Muscle layer of duodenum (tissue), 2 donors: ENCODE results near the gene KLK4.
"Not testable (repeated sequence)": the region's sequence is repeated elsewhere in the genome, so short reads cannot be mapped to it uniquely, and the experiment has no call there.

Experiments used
- H3K27ac ChIP-seq: one replicate; pipeline ENCODE4 v1.7.0; 2013; ENCODE audit warnings: mild to moderate bottlenecking, low read length
- H3K27me3 ChIP-seq: one replicate; pipeline ENCODE4 v1.7.0; 2013; ENCODE audit warnings: low read depth, mild to moderate bottlenecking, control low read depth, low read length
- H3K36me3 ChIP-seq, 2 donors: one replicate each; pipeline ENCODE4 v1.7.0; 2013; ENCODE audit warnings: low read length in 2 of 2, control low read depth in 1 of 2, mild to moderate bottlenecking in 1 of 2; ENCODE audit not compliant: insufficient read depth in 2 of 2, control insufficient read depth in 1 of 2
- H3K4me1 ChIP-seq, 2 donors: one replicate each; pipeline ENCODE4 v1.7.0; 2013; ENCODE audit warnings: low read length in 2 of 2, mild to moderate bottlenecking in 2 of 2, control low read depth in 1 of 2, moderate library complexity in 1 of 2; ENCODE audit not compliant: insufficient read depth in 2 of 2, control insufficient read depth in 1 of 2
- H3K4me3 ChIP-seq, 2 donors: one replicate each; pipeline ENCODE4 v1.7.0; 2013; ENCODE audit warnings: low read length in 2 of 2, low read depth in 1 of 2, mild to moderate bottlenecking in 1 of 2
- H3K9me3 ChIP-seq, 2 donors: one replicate each; pipeline ENCODE4 v1.7.0; 2013; ENCODE audit warnings: low read length in 2 of 2, control low read depth in 1 of 2, mild to moderate bottlenecking in 1 of 2; ENCODE audit not compliant: control insufficient read depth in 1 of 2
- donor health status: healthy.

Gene KLK4

DNA sequence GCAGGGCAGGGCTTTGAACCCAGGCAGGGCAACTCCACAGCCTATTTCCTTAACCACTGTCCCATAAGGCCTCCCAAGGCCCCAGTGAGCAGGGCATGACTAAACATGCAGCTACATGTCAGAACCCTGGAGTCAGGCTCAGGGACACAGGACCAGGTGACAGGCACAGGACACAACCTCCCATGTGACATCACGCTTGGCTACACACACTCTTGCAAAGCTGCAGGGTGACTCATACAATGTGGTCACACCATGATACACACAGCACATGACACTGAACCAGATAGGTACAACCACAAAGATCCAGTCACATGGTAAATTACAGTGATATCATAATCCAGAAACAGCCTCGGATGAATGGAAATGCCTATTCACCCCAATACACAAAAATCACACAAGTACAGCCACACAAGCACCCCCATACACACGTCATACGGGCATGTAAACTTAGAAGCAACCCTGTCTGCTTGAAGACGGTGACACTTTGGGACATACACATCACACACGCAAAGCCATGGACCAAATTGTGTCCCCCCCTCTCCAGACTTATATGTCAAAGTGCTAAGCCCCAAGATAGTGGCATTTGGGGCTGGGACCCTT, 14.5 kb downstream of the KLK4 start:
- Histone ChIP-seq H3K27me3 (no peaks in the 10 kb centered on the region), H3K27ac (no peak overlapping the region), H3K4me3 (no peak overlapping the region), H3K4me1 (no peaks in the 10 kb centered on the region), H3K9me3 (no peaks in the 10 kb centered on the region), H3K36me3 (no peaks in the 10 kb centered on the region)

DNA sequence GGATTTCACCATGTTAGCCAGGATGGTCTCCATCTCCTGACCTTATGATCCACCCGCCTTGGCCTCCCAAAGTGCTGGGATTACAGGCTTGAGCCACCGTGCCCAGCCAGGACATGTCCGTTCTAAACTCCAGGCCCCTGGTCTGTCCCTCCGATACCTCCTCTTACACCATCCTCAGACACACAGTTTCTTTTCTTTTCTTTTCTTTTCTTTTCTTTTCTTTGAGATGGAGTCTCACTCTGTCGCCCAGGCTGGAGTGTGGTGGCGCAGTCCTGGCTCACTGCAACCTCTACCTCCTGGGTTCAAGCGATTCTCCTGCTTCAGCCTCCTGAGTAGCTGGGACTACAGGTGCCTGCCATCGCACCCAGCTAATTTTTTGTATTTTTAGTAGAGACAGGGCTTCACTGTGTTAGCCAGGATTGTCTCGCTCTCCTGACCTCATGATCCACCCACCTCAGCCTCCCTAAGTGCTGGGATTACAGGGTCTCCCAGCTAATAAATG, 15.1 kb downstream of the KLK4 start:
- H3K4me1 ChIP-seq, H3K27ac ChIP-seq, H3K36me3 ChIP-seq, H3K27me3 ChIP-seq, H3K9me3 ChIP-seq, H3K4me3 ChIP-seq: not testable (repeated sequence)

DNA sequence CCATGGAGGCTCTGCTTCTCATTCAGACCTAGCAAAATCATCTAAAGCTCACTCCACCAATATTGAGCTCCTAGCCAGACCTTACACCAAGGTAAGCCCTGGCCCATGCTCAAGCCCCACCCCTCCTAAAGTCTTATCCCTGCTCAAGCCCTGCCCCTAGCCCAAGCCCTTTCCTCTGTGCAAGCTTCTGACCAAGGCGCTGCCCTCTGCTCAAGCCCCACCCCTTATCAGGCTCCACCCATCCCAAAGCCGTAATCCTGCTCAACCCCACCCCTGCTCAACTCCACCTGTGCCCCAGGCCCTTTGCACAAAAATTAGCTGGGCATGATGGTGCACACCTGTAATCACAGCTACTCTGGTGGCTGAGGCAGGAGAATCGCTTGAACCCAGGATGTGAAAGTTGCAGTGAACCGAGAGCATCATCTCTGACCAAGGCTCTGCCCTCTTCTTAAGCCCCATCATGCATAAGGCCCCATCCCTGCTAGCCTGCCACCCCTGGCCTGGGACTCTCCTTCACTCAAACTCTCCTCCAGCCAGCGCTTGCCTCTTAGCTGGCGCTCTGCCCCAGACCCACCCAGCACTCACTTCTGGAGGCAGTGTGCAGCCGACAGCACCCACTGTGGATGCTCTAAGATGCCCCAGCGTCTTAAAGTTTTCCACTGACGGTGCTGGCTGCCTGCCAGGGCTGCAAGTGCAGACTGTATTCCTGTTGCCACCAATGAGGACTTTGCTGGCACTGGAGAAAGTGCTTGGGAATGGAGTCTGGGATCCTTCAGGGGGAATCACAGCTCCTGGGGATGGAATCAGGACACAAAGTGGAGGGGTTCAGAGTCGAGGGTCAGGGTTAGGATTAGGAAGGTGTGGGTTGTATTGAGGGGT, 16.5 kb downstream of the KLK4 start:
- H3K27me3 ChIP-seq: no peaks in the 10 kb centered on the region
- no peak overlapping the region for H3K4me3 ChIP-seq
- H3K36me3 ChIP-seq: no peaks in the 10 kb centered on the region
- H3K9me3 ChIP-seq: no peaks in the 10 kb centered on the region
- H3K4me1 ChIP-seq: no peaks in the 10 kb centered on the region
- no peak overlapping the region for H3K27ac ChIP-seq

DNA sequence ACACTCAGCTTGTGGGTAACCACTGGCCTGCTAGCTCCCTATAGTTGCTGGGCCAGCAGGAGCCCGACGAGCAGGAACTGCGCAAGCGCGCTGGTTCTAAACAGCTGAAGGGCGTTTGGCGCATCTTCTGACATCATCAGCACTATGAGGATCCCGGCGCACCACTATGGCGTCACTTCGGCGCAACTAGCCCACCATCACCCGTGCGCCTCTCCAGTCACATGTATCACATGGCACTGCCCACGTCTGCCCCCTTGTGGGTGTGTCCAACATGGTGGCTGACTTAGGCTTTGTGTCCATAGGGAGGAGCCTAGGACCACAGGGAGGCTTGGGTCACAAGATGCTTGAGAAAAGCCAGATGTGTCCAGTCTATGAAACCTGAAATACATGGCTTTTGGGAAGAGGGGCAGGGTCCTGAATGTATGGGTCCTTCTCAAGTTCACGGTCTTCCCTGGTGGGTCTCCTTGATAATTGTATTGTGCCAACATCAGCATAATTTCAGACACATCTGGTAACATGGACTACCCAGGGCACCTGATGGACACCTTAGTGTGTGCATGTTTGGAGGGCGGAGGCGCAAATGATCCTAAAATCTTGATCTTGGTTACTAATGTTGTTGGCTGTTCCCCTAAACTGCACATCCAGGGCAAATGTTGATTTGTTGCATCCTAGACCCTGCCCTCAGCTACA, 18.0 kb downstream of the KLK4 start:
- H3K4me1 ChIP-seq: no peaks in the 10 kb centered on the region
- H3K27ac ChIP-seq: no peak overlapping the region
- H3K36me3 ChIP-seq: no peaks in the 10 kb centered on the region
- no peaks in the 10 kb centered on the region for H3K27me3 ChIP-seq
- no peak overlapping the region for H3K4me3 ChIP-seq
- H3K9me3 ChIP-seq: no peaks in the 10 kb centered on the region

DNA sequence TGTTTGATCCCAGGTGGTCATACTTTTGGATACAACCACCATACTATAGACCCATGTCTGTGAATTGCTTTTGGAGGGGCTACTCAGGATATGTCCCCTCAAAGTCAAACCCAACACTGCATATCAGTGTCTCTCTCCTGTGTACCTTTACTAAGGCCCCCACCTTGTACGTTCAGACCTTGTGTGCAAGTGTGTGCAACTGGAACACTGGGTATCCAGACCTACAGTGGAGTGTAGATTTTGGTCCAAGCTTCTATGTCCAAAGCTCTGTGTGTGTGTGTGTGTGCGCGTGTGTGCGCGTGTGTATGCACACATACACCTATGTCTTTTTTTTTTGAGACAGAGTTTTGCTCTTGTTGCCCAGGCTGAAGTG, 20.0 kb downstream of the KLK4 start:
- no peaks in the 10 kb centered on the region for H3K4me1 ChIP-seq
- H3K36me3 ChIP-seq: no peaks in the 10 kb centered on the region
- no peak overlapping the region for H3K4me3 ChIP-seq
- no peaks in the 10 kb centered on the region for H3K27me3 ChIP-seq
- H3K27ac ChIP-seq: no peak overlapping the region
- no peaks in the 10 kb centered on the region for H3K9me3 ChIP-seq

DNA sequence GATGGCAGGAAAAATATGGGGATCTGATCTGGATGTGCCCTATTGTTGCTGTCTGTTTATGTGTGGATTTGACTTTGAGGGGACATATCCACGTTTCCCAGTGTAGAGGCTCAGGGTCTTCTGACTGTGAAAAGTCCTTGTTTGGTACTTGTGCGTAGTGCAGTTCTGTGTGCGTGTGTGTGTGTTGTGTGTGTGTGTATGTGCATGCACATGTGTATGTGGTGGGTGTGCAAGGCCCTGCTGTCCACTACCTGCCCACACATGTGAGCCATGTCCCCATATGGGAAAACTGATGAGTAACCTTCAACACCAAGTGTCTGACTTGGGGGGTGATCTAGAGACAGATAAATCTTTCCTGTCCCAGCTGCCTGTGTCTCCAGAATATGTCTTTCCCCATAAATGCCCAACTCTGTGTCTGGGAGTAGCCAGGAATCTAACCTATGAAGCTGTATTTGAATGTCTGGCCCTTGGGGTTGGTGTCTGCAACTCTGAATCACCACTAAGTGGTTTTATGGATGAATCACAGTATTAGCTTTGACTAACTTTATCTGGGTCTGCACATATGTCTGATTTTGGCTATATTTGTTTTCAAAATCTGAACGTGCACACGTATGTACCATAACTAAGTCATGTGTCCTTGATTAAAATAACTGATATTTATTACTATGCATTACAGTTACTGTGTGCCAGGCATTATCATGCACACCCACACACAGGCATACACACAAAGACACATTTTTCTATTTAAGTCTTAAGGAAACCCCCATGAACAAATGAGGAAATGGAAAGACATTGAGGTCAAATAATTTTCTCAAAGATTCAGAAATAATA, 20.6 kb downstream of the KLK4 start:
- H3K27me3 ChIP-seq: no peaks in the 10 kb centered on the region
- no peaks in the 10 kb centered on the region for H3K4me1 ChIP-seq
- H3K27ac ChIP-seq: no peak overlapping the region
- H3K36me3 ChIP-seq: no peaks in the 10 kb centered on the region
- H3K4me3 ChIP-seq: no peak overlapping the region
- H3K9me3 ChIP-seq: no peaks in the 10 kb centered on the region

DNA sequence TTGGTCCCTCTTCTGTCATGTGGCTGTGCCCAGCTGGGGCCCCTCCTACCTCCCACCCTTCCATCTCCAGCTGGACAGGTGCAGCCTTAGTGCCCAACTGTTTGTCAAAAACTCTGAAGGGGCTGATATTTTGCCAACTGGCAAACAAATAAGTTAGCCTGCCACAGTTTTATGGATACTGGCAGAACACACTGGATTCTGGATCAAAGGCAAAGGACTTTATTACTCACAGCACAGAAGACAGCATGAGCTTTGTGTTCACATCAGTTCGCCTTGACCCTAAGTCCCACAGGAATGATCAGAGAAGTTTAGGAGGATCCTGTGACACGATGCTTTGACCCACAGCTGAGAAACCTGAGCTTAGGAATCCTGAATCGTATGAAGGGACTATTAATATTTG, 21.6 kb downstream of the KLK4 start:
- Histone ChIP-seq H3K27me3 (no peaks in the 10 kb centered on the region), H3K9me3 (no peaks in the 10 kb centered on the region), H3K4me3 (no peak overlapping the region), H3K4me1 (no peaks in the 10 kb centered on the region), H3K36me3 (no peaks in the 10 kb centered on the region), H3K27ac (no peak overlapping the region)

DNA sequence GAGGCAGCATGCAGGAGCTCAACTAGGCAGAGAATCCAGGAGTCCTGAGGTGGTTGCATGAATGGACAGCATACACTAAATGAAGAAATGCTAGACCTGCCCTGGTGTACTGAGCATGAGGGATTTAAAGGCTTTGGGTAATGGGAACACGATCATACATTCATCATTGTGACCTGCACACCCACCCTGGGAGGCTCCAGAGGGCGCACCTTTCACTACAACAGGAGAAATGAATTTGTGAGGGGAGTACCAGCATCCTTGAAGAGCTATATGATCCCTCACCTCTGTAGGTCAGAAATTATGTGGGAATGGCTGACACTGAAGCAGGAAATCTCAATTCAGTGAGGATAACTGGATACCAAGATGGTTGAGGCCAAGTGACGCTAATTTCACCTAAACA, 29.0 kb downstream of the KLK4 start:
- Histone ChIP-seq H3K27me3 (peaks cover 5% of the 10 kb centered on the region), H3K9me3 (no peaks in the 10 kb centered on the region), H3K36me3 (no peaks in the 10 kb centered on the region), H3K4me3 (no peak overlapping the region), H3K4me1 (no peaks in the 10 kb centered on the region), H3K27ac (no peak overlapping the region)

DNA sequence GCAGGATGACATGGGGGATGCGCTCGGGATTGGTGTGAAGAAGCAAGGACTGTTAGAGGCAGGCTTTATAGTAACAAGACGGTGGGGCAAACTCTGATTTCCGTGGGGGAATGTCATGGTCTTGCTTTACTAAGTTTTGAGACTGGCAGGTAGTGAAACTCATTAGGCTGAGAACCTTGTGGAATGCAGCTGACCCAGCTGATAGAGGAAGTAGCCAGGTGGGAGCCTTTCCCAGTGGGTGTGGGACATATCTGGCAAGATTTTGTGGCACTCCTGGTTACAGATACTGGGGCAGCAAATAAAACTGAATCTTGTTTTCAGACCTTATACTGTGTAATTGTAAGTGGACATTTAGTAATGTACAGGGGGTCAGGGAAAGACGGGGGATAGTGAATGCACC, 31.0 kb downstream of the KLK4 start:
- H3K27me3 ChIP-seq: peaks cover 5% of the 10 kb centered on the region
- H3K36me3 ChIP-seq: no peaks in the 10 kb centered on the region
- no peak overlapping the region for H3K27ac ChIP-seq

DNA sequence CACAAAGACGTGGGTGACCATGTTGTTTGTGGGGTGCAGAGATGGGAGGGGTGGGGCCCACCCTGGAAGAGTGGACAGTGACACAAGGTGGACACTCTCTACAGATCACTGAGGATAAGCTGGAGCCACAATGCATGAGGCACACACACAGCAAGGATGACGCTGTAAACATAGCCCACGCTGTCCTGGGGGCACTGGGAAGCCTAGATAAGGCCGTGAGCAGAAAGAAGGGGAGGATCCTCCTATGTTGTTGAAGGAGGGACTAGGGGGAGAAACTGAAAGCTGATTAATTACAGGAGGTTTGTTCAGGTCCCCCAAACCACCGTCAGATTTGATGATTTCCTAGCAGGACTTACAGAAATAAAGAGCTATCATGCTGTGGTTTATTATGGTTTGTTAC, 32.3 kb downstream of the KLK4 start:
- no peak overlapping the region for H3K4me3 ChIP-seq
- H3K4me1 ChIP-seq: no peaks in the 10 kb centered on the region
- peaks cover 5% of the 10 kb centered on the region for H3K27me3 ChIP-seq
- H3K9me3 ChIP-seq: no peaks in the 10 kb centered on the region
- no peaks in the 10 kb centered on the region for H3K36me3 ChIP-seq
- H3K27ac ChIP-seq: no peak overlapping the region

More for the DNA sequence above, 31.0 kb downstream of the KLK4 start:
- H3K9me3 ChIP-seq: no peaks in the 10 kb centered on the region
- no peak overlapping the region for H3K4me3 ChIP-seq
- H3K4me1 ChIP-seq: no peaks in the 10 kb centered on the region

DNA sequence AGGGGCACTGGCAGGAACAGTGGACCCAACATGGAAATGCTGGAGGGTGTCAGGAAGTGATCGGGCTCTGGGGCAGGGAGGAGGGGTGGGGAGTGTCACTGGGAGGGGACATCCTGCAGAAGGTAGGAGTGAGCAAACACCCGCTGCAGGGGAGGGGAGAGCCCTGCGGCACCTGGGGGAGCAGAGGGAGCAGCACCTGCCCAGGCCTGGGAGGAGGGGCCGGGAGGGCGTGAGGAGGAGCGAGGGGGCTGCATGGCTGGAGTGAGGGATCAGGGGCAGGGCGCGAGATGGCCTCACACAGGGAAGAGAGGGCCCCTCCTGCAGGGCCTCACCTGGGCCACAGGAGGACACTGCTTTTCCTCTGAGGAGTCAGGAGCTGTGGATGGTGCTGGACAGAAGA, 33.9 kb downstream of the KLK4 start:
- H3K9me3 ChIP-seq: no peaks in the 10 kb centered on the region
- no peaks in the 10 kb centered on the region for H3K36me3 ChIP-seq
- H3K27ac ChIP-seq: no peak overlapping the region
- no peaks in the 10 kb centered on the region for H3K4me1 ChIP-seq
- no peak overlapping the region for H3K4me3 ChIP-seq
- H3K27me3 ChIP-seq: peaks cover 8% of the 10 kb centered on the region
